GM23338 (cell line): ENCODE data around the gene SCRG1. TPM values are rescaled to one million over a fixed set of nuclear protein-coding genes. Genes with fewer than 3 reads are reported as not detected.

Source experiments
- ATAC-seq: fragments of 200-7000 bp; cut with Tn5 transposase; 3 replicates; pipeline ENCODE4 v1.9.1; 2020
- DNase-seq: peaks from one replicate; pipeline ENCODE4 v3.0.0-alpha.2; 2015; ENCODE audit warnings: low spot score
- H2AFZ ChIP-seq: fragments of 200-600 bp; sonication (generic); 2 replicates; pipeline ENCODE4 v1.8.0; 2016; ENCODE audit warnings: antibody characterized with exemption, mild to moderate bottlenecking, moderate library complexity
- H3F3A ChIP-seq: fragments of 200-600 bp; sonication (generic); replicated peaks from 2 replicates; pipeline ENCODE4 v1.8.0; 2017; ENCODE audit warnings: antibody characterized with exemption, mixed run types, low read depth
- H3K27ac ChIP-seq: fragments of 200-600 bp; sonication (generic); 2 replicates; pipeline ENCODE4 v1.6.1; 2016; ENCODE audit warnings: low read depth
- H3K27me3 ChIP-seq: fragments of 200-600 bp; sonication (generic); 2 replicates; pipeline ENCODE4 v1.8.0; 2016; ENCODE audit warnings: mild to moderate bottlenecking, mixed run types, moderate library complexity; ENCODE audit not compliant: insufficient read depth
- H3K36me3 ChIP-seq: fragments of 200-600 bp; sonication (generic); 2 replicates; pipeline ENCODE4 v1.8.0; 2016; ENCODE audit warnings: mild to moderate bottlenecking; ENCODE audit not compliant: insufficient read depth
- H3K4me1 ChIP-seq: fragments of 200-600 bp; sonication (generic); 2 replicates; pipeline ENCODE4 v1.8.0; 2016; ENCODE audit warnings: mild to moderate bottlenecking, moderate library complexity; ENCODE audit not compliant: insufficient read depth
- H3K4me2 ChIP-seq: fragments of 200-600 bp; sonication (generic); 2 replicates; pipeline ENCODE4 v1.7.1; 2017; ENCODE audit warnings: mixed run types
- H3K4me3 ChIP-seq: fragments of 200-600 bp; sonication (generic); 2 replicates; pipeline ENCODE4 v1.6.1; 2016; ENCODE audit warnings: mixed run types
- H3K79me2 ChIP-seq: fragments of 200-600 bp; sonication (generic); replicated peaks from 2 replicates; pipeline ENCODE4 v1.8.0; 2017; ENCODE audit warnings: mild to moderate bottlenecking; ENCODE audit not compliant: insufficient read depth
- H3K9me2 ChIP-seq: fragments of 200-600 bp; sonication (generic); 2 replicates; pipeline ENCODE4 v1.8.0; 2017; ENCODE audit not compliant: insufficient read depth
- H4K20me1 ChIP-seq: fragments of 200-600 bp; sonication (generic); replicated peaks from 2 replicates; pipeline ENCODE4 v1.8.0; 2017; ENCODE audit warnings: mild to moderate bottlenecking; ENCODE audit not compliant: insufficient read depth
- H3K27ac Mint-ChIP-seq: 2 replicates; pipeline ENCODE4 v1.8.0; 2020; ENCODE audit warnings: inconsistent platforms, mild to moderate bottlenecking, moderate library complexity, mixed read lengths
- H3K27me3 Mint-ChIP-seq: 3 replicates; pipeline ENCODE4 v1.8.0; 2022; ENCODE audit warnings: low read depth, mild to moderate bottlenecking, moderate library complexity, mixed read lengths, inconsistent platforms; ENCODE audit not compliant: insufficient read depth, poor library complexity
- H3K36me3 Mint-ChIP-seq: 3 replicates; pipeline ENCODE4 v1.8.0; 2021; ENCODE audit warnings: low read depth, mild to moderate bottlenecking, inconsistent platforms, moderate library complexity, mixed read lengths
- H3K4me1 Mint-ChIP-seq: 3 replicates; pipeline ENCODE4 v1.8.0; 2020; ENCODE audit warnings: mild to moderate bottlenecking, inconsistent platforms, mixed read lengths
- H3K4me3 Mint-ChIP-seq: 3 replicates; pipeline ENCODE4 v1.8.0; 2021; ENCODE audit warnings: moderate library complexity, mild to moderate bottlenecking, inconsistent platforms, mixed read lengths
- H3K9me3 Mint-ChIP-seq: 3 replicates; pipeline ENCODE4 v1.8.0; 2020; ENCODE audit warnings: moderate library complexity, mild to moderate bottlenecking, inconsistent platforms, mixed read lengths
- CREB1 ChIP-seq: fragments of 250-450 bp; sonication (Bioruptor Pico); IDR thresholded peaks from 2 replicates; pipeline ENCODE4 v1.5.0; 2020; ENCODE audit warnings: low read depth, mild to moderate bottlenecking, moderate library complexity
- CTCF ChIP-seq, 2 experiments: fragments of 200-600 bp in 1 of 2; sonication (generic) in 1 of 2; conservative IDR thresholded peaks; 2 replicates each; pipeline versions ENCODE4 v1.5.1 to v1.6.1; 2016 to 2017; ENCODE audit warnings: antibody characterized with exemption in 2 of 2, low read depth in 2 of 2, mild to moderate bottlenecking in 2 of 2, moderate library complexity in 1 of 2
- ETS1 ChIP-seq: IDR thresholded peaks from 2 replicates; pipeline ENCODE4 v1.6.1; 2016; ENCODE audit warnings: antibody characterized with exemption
- EZH2 ChIP-seq: fragments of 200-600 bp; sonication (generic); IDR thresholded peaks from one replicate; pipeline ENCODE4 v1.8.0; 2017; ENCODE audit warnings: antibody characterized with exemption, mild to moderate bottlenecking, low read depth; ENCODE audit not compliant: unreplicated experiment
- EZH2phosphoT487 ChIP-seq: fragments of 200-600 bp; sonication (generic); IDR thresholded peaks from one replicate; pipeline ENCODE4 v1.8.1; 2018; ENCODE audit warnings: antibody characterized with exemption; ENCODE audit not compliant: unreplicated experiment
- JUNB ChIP-seq: IDR thresholded peaks from one replicate; pipeline ENCODE4 v1.6.1; 2016; ENCODE audit warnings: antibody characterized with exemption; ENCODE audit not compliant: unreplicated experiment
- NANOG ChIP-seq: IDR thresholded peaks from 2 replicates; pipeline ENCODE4 v1.6.1; 2016; ENCODE audit warnings: antibody characterized with exemption, borderline replicate concordance
- POLR2AphosphoS5 ChIP-seq: IDR thresholded peaks from 2 replicates; pipeline ENCODE4 v1.6.1; 2016; ENCODE audit warnings: antibody characterized with exemption, low read depth
- REST ChIP-seq: IDR thresholded peaks from one replicate; pipeline ENCODE4 v1.6.1; 2018; ENCODE audit warnings: antibody characterized with exemption; ENCODE audit not compliant: unreplicated experiment
- STAT1 ChIP-seq: IDR thresholded peaks from one replicate; pipeline ENCODE4 v1.6.1; 2016; ENCODE audit warnings: antibody characterized with exemption; ENCODE audit not compliant: unreplicated experiment
- ZNF114 ChIP-seq: fragments of 250-450 bp; sonication (Bioruptor Pico); IDR thresholded peaks from 2 replicates; pipeline ENCODE4 v1.5.0; 2020; ENCODE audit warnings: mild to moderate bottlenecking, moderate library complexity
- ZNF331 ChIP-seq: fragments of 250-450 bp; sonication (Bioruptor Pico); IDR thresholded peaks from 2 replicates; pipeline ENCODE4 v1.5.0; 2020; ENCODE audit warnings: low read depth, mild to moderate bottlenecking, moderate library complexity
- ZNF462 ChIP-seq: fragments of 250-450 bp; sonication (Bioruptor Pico); IDR thresholded peaks from 2 replicates; pipeline ENCODE4 v1.5.0; 2020; ENCODE audit warnings: mild to moderate bottlenecking, moderate library complexity
- polyA plus RNA-seq: library from polyadenylated mRNA; unstranded; fragments of >200 nt; fragmentation: Nextera tagmentation; extraction: Ambion mirVana; gene quantifications from 2 replicates; pipeline ENCODE4 v1.2.1, GENCODE V29; 2016
- total RNA-seq: library from RNA; depleted of rRNA; stranded (reverse); fragments of >200 nt; shearing (Covaris generic); gene quantifications from 2 replicates; pipeline ENCODE4 v1.2.3, GENCODE V29; 2014

Gene SCRG1
- total and polyA plus RNA-seq, 2 experiments from 2014 or later: 0.45 TPM; not detected in 1

- H3K9me2 ChIP-seq: no peaks in the 10 kb centered on the region
- no peaks in the 10 kb centered on the region for H3F3A ChIP-seq
- no peak overlapping the region for H3K4me2 ChIP-seq
- H4K20me1 ChIP-seq: no peaks in the 10 kb centered on the region
- Mint-ChIP-seq H3K36me3 (peaks cover 6% of the 10 kb centered on the region; the same call in 1 of the 3 replicates), H3K27me3 (no peaks in the 10 kb centered on the region), H3K27ac (no peak overlapping the region), H3K4me1 (peaks cover 23% of the 10 kb centered on the region), H3K9me3 (no peaks in the 10 kb centered on the region), H3K4me3 (no peak overlapping the region)
- peaks cover 33% of the 10 kb centered on the region for H3K4me1 ChIP-seq
- H3K27me3 ChIP-seq: no peaks in the 10 kb centered on the region
- no peak for DNase-seq
- no peak overlapping the region for H3K4me3 ChIP-seq
- no peak overlapping the region for H2AFZ ChIP-seq
- TF ChIP-seq NANOG (no peak), CTCF (conservative IDR thresholded peaks at IDR 0.05; ENCODE audit: low read depth in 2 of 2) (no peak), JUNB (no peak), ZNF462 (no peak), EZH2phosphoT487 (no peak), STAT1 (no peak), ETS1 (no peak), EZH2 (no peak), POLR2AphosphoS5 (no peak), ZNF114 (CRISPR knock-in tag) (no peak), REST (no peak), CREB1 (CRISPR knock-in tag) (no peak), ZNF331 (CRISPR knock-in tag) (no peak)
- no peaks in the 10 kb centered on the region for H3K36me3 ChIP-seq
- ATAC-seq: no peak
- H3K79me2 ChIP-seq: no peaks in the 10 kb centered on the region
- H3K27ac ChIP-seq: no peak overlapping the region
Observed at GRCh38 chr4:173379929-173380328, 19.0 kb downstream of the SCRG1 start.
